ENCODE data around the gene AKAP1. TPM values are rescaled to one million over a fixed set of nuclear protein-coding genes. Genes with fewer than 3 reads are reported as not detected.

Gene AKAP1
- total RNA-seq, 2 donors from 2014 or later = 11.6 to 18.5 TPM

- no peak overlapping the region for H3K27ac Mint-ChIP-seq
- DNase-seq = no peak
- no peak for TF ChIP-seq CTCF (conservative IDR thresholded peaks at IDR 0.05)
- WGBS, 2 experiments (ENCODE audit: insufficient coverage in 1 of 2, insufficient read length in 1 of 2) = 79 to 88% methylated on average over 3 to 4 of the region's 4 CpGs
- Histone ChIP-seq H3K27ac (ENCODE audit: low read depth, low read length) (no peak overlapping the region), H3K9me3 (ENCODE audit: control insufficient read depth, low read length) (peaks cover 9% of the 10 kb centered on the region), H3K9ac (ENCODE audit: extremely low read depth, low read length, poor library complexity, severe bottlenecking) (no peak overlapping the region), H3K4me3 (ENCODE audit: low read length) (no peak overlapping the region), H3K27me3 (ENCODE audit: control insufficient read depth, insufficient read depth, low read length, poor library complexity, severe bottlenecking) (no peaks in the 10 kb centered on the region), H3K36me3 (ENCODE audit: control insufficient read depth, insufficient read depth, low read length) (no peaks in the 10 kb centered on the region), H3K4me1 (ENCODE audit: control insufficient read depth, insufficient read depth, low read length) (no peaks in the 10 kb centered on the region)
- no peak overlapping the region for H3K4me3 Mint-ChIP-seq
- no peaks in the 10 kb centered on the region for H3K27me3 Mint-ChIP-seq (ENCODE audit: insufficient read depth)
- peaks cover 7% of the 10 kb centered on the region for H3K9me3 Mint-ChIP-seq
- H3K36me3 Mint-ChIP-seq (ENCODE audit: low read depth) = peaks cover 2% of the 10 kb centered on the region
- H3K4me1 Mint-ChIP-seq = no peaks in the 10 kb centered on the region
These were observed 79.8 kb downstream of the AKAP1 start for GRCh38 chr17:57164814-57165213.

GRCh38 chr17:57165754-57166153 is 80.7 kb downstream of the AKAP1 start:
- Histone ChIP-seq H3K9me3 (ENCODE audit: control insufficient read depth, low read length) (peaks cover under 1% of the 10 kb centered on the region), H3K27me3 (ENCODE audit: control insufficient read depth, insufficient read depth, low read length, poor library complexity, severe bottlenecking) (no peaks in the 10 kb centered on the region), H3K9ac (ENCODE audit: extremely low read depth, low read length, poor library complexity, severe bottlenecking) (no peak overlapping the region), H3K4me1 (ENCODE audit: control insufficient read depth, insufficient read depth, low read length) (no peaks in the 10 kb centered on the region), H3K27ac (ENCODE audit: low read depth, low read length) (no peak overlapping the region), H3K36me3 (ENCODE audit: control insufficient read depth, insufficient read depth, low read length) (no peaks in the 10 kb centered on the region), H3K4me3 (ENCODE audit: low read length) (no peak overlapping the region)
- Mint-ChIP-seq H3K27ac (no peak overlapping the region), H3K27me3 (ENCODE audit: insufficient read depth) (no peaks in the 10 kb centered on the region), H3K9me3 (peaks cover 2% of the 10 kb centered on the region), H3K4me3 (no peak overlapping the region), H3K36me3 (ENCODE audit: low read depth) (no peaks in the 10 kb centered on the region), H3K4me1 (no peaks in the 10 kb centered on the region)
- WGBS, 2 experiments (ENCODE audit: insufficient coverage in 1 of 2, insufficient read length in 1 of 2) = 97 to 99% methylated on average over 3 of the region's 3 CpGs
- TF ChIP-seq CTCF (conservative IDR thresholded peaks at IDR 0.05) = no peak
- no peak for DNase-seq

DNA sequence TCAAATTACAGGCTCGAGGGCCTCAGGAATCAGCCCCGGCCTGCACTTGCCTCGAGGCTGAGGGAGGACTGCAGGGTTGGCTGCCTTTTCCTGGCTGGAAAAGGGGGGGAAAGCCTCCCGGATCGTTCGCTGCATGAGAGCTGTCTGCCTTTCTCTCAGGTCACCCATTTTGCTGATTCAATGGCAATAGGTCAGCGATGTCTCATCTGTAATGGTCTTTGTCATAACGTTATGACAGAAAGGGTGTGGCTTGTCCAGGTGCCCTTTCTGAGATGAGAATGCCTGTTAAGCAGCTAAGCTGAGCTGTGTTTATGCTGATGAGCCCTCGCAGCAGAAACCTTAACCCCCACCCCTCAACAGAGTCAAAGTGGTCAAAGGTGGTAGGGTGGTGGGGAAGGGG is 81.8 kb downstream of the AKAP1 start:
- TF ChIP-seq CTCF (conservative IDR thresholded peaks at IDR 0.05) = no peak
- no peak overlapping the region for H3K27ac Mint-ChIP-seq
- WGBS, 2 experiments (ENCODE audit: insufficient coverage in 1 of 2, insufficient read length in 1 of 2) = 61 to 76% methylated on average over 7 to 8 of the region's 9 CpGs
- peak; percentile 66 for DNase-seq
- H3K4me3 Mint-ChIP-seq = no peak overlapping the region
- H3K36me3 Mint-ChIP-seq (ENCODE audit: low read depth) = no peaks in the 10 kb centered on the region
- no peaks in the 10 kb centered on the region for H3K27me3 Mint-ChIP-seq (ENCODE audit: insufficient read depth)
- peaks cover 2% of the 10 kb centered on the region for H3K9me3 Mint-ChIP-seq
- Histone ChIP-seq H3K27ac (ENCODE audit: low read depth, low read length) (no peak overlapping the region), H3K4me3 (ENCODE audit: low read length) (no peak overlapping the region), H3K4me1 (ENCODE audit: control insufficient read depth, insufficient read depth, low read length) (no peaks in the 10 kb centered on the region), H3K9me3 (ENCODE audit: control insufficient read depth, low read length) (no peaks in the 10 kb centered on the region), H3K36me3 (ENCODE audit: control insufficient read depth, insufficient read depth, low read length) (no peaks in the 10 kb centered on the region), H3K27me3 (ENCODE audit: control insufficient read depth, insufficient read depth, low read length, poor library complexity, severe bottlenecking) (no peaks in the 10 kb centered on the region), H3K9ac (ENCODE audit: extremely low read depth, low read length, poor library complexity, severe bottlenecking) (no peak overlapping the region)
- no peaks in the 10 kb centered on the region for H3K4me1 Mint-ChIP-seq

All from endodermal cell (in vitro differentiated cells).